ENCODE data around the gene NKX6-2. TPM values are rescaled to one million over a fixed set of nuclear protein-coding genes. Genes with fewer than 3 reads are reported as not detected.
A peak's percentile ranks its signal among the peaks of the same experiment; 100 is the strongest.

The NKX6-2 gene
- not detected in 3 replicates for total RNA-seq

DNA sequence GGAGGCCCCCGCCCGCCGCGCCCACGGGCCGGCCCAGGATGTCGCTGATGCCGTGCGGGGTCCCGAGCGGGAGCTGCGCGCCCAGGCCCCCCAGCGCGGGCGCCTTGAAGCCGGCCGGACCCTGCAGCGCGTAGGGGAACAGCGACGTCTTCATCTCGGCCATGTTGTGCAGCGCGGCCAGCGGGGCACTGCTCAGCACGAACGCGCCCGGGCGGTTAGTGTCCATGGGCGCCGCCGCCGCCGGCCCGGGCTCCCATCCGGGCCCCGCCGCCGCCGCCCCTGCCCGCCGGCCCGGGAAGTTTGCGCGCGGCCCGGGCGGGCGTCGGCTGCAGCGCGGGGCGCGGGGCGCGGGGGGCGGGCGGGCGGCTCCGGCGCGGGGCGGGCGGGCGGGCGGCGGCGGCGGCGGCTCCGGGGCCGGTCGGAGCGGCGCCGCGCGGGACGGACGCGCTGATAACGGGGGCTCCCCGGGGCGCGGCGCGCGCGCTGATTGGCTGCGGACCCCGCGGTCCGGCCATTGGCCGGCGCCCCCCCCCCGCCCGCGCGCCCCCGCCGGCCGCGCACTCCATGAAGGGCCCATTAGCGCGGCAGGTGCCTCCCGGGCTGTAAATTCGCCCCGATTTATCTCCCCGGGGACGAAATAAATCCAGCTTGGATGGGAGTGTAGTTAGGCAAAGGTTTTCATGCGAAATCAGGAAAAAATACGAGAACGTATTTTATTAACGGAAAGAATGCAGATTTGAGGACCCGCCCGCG, at the start of gene NKX6-2:
TSS of gene NKX6-2 (minus strand) at position 425 of the 753 bp plus-strand sequence. CDS start at position 226, 199 bp downstream.
- no peaks in the 10 kb centered on the region for H3K9me3 Mint-ChIP-seq
- TF ChIP-seq CTCF (IDR thresholded peaks at IDR 0.05; ENCODE audit: unreplicated experiment): no peak
- H3K4me1 Mint-ChIP-seq: no peaks in the 10 kb centered on the region
- H3K27ac Mint-ChIP-seq: no peak within 1 kb of the TSS
- DNase-seq (ENCODE audit: low spot score in 2 of 2, unreplicated experiment in 2 of 2): no peak
- H3K36me3 Mint-ChIP-seq: peaks cover 24% of the 10 kb centered on the region
- peak within 1 kb of the TSS; percentile 15 for H3K4me3 Mint-ChIP-seq
- peaks cover 73% of the 10 kb centered on the region for H3K27me3 Mint-ChIP-seq (ENCODE audit: low read depth)

DNA sequence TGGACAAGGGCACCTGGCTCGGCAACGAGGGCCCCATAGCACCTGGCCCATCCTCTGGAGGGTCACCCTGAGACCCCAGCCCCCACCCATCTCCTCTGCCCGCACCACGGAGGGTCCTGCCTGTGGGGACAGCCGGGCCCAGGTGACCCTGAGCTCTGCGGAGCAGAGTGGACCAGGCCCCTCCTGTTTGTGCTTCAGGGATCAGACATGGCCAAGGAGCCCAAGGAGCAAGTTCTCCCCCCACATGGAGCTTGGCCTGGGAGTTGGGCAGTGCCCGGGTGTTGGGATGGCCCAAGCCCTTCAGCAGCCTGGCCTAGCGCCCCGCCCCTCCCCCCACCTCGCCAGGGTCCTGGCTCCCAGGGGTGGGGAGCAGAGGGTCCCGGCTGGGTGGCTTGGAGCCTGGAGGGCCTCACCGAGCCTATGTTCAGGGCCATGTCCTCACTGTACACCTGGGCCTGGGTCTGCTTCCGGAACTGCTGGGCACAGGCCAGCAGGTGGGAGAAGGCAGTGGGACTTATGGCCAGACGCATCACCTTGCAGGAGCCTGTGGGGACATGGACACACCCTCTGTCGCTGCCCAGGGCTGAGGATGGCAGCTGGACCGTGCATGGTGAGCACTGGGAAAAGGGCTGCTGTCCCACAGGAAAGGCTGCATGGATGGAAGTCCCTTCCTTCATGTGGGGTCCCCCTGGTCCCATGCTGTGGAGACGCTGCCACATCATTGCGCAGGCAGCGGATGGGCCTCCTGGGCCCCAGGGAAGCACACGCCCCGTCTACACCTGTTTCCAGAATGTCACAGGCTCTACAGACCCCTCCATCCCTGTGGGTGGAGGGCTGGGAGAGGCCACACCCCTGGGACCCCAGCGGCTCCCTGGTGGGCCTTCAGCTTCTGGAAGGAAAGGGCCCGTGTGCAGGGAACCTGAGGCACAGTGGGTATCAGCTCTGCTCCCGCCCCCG, 49.2 kb upstream of the NKX6-2 start:
- Mint-ChIP-seq H3K36me3 (no peaks in the 10 kb centered on the region), H3K27me3 (ENCODE audit: low read depth) (peaks cover 54% of the 10 kb centered on the region), H3K4me1 (no peaks in the 10 kb centered on the region), H3K4me3 (no peak overlapping the region), H3K9me3 (no peaks in the 10 kb centered on the region), H3K27ac (no peak overlapping the region)
- TF ChIP-seq CTCF (IDR thresholded peaks at IDR 0.05; ENCODE audit: unreplicated experiment): no peak
- no peak for DNase-seq (ENCODE audit: low spot score in 2 of 2, unreplicated experiment in 2 of 2)

GRCh38 chr10:132834311-132834761, 48.4 kb upstream of the NKX6-2 start:
- TF ChIP-seq CTCF (IDR thresholded peaks at IDR 0.05; ENCODE audit: unreplicated experiment): no peak
- no peak overlapping the region for H3K4me3 Mint-ChIP-seq
- DNase-seq (ENCODE audit: low spot score in 2 of 2, unreplicated experiment in 2 of 2): no peak
- H3K36me3 Mint-ChIP-seq: no peaks in the 10 kb centered on the region
- H3K4me1 Mint-ChIP-seq: no peaks in the 10 kb centered on the region
- H3K9me3 Mint-ChIP-seq: no peaks in the 10 kb centered on the region
- no peak overlapping the region for H3K27ac Mint-ChIP-seq
- peaks cover 54% of the 10 kb centered on the region for H3K27me3 Mint-ChIP-seq (ENCODE audit: low read depth)

DNA sequence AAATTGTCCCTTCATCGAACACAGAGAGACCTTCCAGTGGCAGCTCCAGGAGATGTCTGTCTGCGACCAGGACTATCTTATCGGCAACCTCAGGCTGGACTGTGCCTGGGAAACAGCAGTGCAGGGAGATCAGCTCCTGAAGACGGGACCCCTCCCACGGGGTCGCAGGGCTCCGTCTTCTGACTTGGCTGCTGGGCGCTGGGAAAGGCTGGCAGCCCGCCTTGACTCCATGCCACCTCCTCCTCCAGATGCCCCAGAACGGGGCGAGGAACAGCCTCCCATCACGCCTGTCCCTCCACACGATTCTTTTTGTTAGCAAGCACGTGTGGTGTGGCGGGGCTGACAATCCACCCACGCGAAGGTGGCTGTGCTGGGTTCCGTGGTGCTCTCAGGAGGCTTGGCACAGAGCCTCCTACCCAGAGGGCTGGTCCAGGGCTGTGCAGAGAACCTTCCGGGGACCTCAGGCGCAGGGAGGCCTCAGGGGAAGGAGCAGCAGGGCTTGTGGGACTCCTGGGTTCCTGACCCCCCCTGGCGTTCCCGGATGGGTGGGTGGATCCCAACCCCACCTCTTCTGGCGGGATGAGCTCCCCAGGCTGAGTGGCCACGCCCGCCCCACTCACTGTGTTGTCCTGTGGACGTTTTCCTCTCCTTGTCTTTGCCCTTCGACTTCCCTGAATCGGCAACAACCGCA, 47.6 kb upstream of the NKX6-2 start:
- peaks cover 52% of the 10 kb centered on the region for H3K27me3 Mint-ChIP-seq (ENCODE audit: low read depth)
- no peak overlapping the region for H3K4me3 Mint-ChIP-seq

More for the DNA sequence above, 47.6 kb upstream of the NKX6-2 start:
- Mint-ChIP-seq H3K27ac (no peak overlapping the region), H3K9me3 (no peaks in the 10 kb centered on the region), H3K4me1 (no peaks in the 10 kb centered on the region), H3K36me3 (no peaks in the 10 kb centered on the region)
- no peak for DNase-seq (ENCODE audit: low spot score in 2 of 2, unreplicated experiment in 2 of 2)
- TF ChIP-seq CTCF (IDR thresholded peaks at IDR 0.05; ENCODE audit: unreplicated experiment): no peak
